GM18861 (cell line): Measurements from ENCODE around the gene ITGB2.

ENCODE experiments used
- ATAC-seq: cut with Tn5 transposase; IDR thresholded peaks from one replicate; pipeline ENCODE4 v1.9.1; 2021; ENCODE audit not compliant: unreplicated experiment

Gene ITGB2

DNA sequence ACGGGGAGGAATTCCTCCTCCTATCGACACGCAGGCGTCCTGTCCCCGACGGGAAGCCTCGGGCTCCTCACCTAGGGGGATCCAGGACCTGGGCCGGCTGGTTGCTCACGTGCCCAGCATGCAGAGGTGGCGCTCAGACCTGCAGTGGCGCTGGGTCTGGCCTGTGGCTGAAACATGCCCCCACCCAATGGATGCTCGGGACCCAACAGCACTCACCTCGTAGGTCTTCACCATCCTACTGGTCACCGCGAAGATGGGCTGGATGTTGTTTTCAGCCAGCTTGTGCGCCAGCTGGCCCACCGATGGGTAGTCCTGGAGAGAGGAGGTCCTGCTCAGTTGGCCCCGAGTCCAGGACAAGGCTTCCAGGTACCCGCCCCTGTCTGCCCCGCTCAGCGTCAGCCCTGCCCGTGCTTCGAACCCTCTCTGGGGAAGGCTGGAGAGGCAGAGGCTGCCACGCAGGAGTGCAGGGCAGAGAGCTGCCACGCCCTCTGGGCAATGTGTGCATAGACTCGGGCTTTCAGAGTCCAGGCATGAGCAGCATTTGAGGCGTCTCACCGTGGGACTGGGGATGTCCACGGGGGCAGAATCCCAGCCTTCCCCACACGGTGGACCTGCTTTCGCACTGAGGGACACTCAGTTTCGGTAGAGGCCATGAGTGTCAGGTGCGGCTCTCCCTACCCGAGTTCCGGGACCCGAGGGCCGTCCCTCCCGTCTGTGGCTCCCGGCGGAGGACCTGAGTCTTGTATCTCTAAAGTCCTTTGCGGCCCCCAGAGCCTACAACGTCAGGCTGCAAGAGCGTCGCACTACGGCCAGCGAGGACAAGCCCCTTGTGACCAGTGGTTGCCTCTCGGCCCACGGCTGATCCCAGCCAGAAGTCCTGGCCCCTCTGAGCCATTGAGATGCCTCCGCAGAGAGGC is 21.6 kb downstream of the ITGB2 start:
- ATAC-seq = no peak

DNA sequence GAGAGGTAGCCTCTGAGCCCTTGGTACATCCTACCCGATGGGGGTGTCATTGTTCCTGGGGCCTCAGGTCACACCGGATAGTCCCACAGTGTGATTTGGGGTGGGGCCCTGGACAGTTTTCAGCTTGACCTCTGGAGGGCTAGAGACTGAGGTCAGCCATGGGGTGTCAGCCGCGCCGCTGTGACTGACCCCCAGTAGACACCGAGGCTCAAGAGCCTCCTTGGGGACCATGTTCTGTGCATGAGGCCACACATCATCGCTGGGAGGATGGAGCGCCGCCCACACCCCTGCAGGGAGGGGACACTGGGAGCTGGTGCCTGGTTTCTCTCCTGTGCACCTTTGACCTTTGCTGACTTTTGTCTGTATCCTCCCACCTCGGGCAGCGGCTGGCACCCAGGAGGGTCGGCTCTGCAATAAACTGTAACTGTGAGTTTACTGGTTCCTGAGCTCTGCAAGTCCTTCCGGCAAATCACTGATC is 22.6 kb downstream of the ITGB2 start:
- no peak for ATAC-seq

DNA sequence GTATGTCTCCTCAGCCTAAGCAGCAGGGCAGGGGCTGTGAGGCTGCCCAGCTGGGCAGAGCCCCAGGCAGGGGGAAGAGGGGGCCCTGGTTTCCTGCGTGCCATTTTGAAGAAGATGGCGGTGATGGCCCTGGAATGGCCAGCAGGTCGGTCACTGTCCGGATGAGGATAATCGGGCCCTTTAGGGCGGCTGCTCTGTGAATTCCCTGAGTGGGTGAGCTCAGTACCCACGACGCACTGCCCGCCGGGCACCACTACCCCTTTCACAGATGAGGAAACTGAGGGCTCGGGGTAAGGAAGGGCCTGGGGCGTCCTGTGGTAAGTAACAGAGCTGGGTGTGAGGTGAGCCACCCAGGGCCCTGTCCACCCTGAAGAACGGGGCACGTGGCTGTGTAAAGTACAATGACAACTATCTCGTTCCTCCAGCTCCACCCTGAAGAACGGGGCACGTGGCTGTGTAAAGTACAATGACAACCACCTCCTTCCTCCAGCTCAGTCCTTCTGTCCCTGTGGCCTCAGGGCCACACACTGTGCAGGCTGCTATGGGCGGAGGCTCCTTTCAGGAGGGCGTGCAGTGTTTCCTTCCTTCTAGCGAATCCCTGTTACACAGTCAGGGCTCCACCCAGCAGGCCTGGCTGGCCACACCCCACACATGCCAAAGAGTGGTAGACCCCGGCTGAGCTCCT is 23.2 kb downstream of the ITGB2 start:
- no peak for ATAC-seq

DNA sequence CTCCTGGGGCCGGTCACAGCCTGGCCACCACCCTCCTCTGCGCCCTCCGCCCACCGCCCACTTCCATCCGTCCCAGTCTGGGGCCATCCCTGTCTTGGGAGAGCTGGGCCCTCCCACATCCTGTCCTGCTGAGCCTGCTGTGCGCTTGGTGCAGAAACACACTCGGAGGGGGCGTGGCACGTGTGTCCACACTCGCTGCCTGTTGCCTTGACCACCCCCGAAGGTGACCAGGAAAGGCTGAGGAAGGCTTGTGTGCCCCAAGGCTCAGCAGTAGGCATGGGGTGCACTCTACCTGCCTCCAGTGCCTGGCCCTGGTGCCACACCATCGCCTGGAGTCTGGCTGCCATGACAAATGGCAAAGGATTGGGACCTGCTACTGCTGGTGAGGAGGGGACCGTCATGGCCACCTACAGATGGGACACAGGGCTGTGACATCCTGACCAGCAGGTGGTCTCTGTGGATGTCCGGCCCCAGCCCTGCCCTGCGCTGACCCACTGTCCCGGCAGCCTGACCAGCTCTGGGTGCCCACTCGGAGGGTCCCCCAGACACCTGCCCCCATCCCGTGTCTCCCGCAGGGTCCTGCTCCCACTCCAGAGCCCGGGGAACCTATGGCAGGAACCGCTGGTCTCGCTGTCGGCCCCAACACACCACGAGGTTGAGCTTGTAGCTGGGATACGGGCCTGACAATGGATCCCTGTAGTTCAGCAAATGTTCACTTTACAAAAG is 24.0 kb downstream of the ITGB2 start:
- no peak for ATAC-seq

DNA sequence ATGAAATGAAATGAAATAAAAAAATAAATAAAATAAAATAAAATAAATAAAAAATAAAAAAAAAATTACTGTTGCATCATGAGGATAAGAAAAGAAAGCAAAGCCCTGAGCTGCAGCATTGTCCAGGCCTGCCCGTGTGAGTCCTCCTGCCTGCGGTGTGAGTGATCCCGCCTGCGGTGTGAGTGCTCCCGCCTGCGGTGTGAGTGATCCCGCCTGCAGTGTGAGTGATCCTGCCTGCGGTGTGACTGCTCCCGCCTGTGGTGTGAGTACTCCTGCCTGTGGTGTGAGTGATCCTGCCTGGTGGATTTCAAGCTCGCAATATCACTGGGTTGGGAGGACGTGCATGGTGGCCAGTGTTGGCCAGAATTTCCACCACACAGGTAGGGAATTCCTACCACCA is 24.8 kb downstream of the ITGB2 start:
- no peak for ATAC-seq

DNA sequence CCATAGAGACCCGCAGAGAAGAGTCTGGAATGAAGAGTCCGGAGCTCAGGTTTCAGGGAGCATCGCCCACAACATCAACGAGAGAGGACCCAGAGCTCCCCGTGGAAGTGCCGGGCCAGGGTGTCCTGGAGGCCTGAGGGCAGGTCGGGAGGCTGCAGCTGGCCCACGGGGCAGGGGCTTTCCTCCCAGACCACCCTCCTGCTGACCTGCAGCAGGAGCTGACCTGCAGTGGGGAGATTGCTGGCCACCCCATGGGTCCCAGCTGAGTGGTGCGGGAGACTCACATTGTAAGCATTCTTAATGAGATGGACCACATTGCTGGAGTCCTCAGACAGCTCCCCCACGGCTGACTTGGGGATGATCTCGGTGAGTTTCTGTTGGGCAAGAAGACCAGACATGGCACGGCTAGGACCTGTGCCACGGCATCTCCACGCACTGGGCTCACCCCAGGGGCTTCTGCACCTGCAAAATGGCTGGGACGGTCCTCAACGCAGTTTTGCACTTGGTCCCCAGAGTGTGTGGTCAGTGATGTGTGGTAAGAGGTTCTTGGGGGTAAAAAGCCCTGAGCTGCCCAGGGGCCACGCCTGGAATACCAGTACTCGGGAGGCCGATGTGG is 25.9 kb downstream of the ITGB2 start:
- no peak for ATAC-seq

DNA sequence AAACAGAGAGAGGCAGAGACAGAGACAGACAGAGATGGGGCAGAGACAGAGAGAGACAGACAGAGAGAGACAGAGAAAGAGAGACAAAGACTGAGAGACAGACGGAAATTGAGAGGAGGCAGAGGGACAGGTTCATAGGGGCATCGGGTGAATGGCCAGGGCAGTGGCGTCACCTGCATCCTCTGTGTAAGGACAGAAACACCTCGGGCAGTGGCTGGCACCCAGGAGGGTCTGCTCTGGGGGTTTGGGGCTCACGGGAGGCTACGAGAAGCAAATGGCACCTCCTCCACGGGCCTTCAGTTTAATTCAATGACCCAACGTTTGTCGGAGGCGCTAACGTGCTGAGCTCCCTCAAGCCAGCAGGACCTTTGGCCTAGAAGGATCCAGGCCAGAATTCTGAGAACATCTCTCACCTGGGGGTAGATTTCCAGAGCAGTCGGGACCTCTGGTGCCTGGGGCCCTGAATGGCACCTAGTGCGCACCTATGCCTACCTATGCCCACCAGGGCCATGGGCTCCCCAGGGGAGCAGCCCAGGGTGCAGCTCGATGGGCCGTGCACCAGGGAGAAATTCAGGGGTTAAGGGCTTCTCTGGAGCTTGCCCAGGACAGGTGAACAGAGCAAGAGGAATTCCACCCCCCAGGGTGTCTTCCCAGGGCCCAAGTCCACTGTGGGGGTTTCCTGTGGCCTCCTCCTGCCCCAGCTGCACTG is 26.6 kb downstream of the ITGB2 start:
- no peak for ATAC-seq

DNA sequence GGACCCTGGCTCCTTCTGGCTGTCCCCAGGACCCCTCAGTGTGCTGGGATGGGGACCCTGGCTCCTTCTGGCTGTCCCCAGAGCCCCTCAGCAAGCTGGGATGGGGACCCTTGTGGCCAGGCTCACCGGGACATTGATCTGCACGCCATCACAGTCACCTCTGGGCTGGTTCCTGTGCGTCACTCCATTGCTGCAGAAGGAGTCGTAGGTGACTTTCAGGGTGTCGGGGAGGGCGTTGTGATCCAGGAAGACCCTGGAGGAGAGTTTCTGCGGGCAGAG is 27.5 kb downstream of the ITGB2 start:
- no peak for ATAC-seq

DNA sequence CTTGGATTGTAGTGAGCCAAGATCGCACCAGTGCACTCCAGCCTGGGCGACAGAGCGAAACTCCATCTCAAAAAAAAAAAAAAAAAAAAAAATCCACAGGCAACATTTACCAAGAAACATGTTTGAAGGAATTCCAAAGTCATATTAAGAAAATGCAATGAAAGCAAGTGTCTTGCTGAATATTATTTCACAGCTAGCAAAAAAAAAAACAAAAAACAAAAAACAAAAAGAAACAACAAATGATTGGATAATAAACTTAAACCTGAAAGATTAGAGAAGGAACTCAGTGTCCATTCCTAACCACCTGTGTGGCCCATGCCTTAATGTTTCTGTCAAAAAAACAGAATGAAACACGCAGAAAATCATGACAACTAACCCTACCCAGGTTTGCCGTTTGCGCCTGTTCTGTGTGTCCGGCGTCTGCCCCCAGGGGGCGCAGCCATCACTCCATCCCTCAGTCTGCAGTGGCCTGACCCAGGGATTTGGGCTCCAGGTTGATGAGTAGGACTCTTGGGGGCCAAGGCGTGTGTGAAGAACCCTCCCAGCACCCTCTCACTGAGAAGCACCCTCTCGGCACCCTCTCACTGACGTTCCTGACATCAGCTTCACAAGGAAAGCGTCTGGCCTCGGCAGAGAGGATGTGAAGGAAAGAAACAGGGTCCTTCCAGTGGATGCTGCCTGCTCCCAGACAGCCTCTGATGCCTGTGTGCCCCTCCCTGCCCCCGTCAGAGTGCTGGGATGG is 28.0 kb downstream of the ITGB2 start:
- no peak for ATAC-seq

DNA sequence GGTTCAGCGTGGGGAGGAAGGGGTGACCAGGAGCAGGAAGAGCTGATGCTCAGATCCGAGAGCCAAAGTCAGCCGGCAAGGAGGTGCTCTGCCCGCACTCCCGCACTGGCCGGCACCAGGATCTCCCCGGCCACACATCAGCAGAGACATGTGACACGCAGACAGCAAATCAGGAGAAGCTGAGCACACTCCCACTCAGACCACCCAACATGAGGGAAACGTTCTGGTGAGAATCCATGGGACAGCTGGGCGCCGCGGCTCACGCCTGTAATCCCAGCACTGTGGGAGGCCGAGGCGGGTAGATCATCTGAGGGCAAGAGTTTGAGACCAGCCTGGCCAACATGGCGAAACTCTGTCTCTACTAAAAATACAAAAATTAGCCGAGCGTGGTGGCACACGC is 28.6 kb downstream of the ITGB2 start:
- no peak for ATAC-seq

DNA sequence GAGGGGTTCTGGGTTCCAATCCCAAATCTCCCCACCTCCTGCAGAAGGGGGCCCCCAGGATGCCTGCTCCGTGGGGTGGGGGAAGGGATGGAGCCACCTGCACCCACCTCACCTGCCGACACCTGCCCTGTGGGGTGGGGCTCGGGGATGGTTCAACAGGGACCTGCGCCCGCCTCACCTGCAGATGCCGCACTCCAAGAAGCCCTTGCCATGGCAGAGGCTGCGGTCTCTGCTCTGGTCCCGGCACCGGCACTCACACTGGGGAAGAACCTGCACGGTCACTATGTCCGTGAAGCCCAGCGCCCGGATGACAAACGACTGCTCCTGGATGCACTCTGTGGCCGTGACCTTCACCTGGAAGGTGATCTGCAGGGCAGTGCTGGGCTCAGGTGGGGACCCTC is 29.1 kb downstream of the ITGB2 start:
- ATAC-seq = no peak

DNA sequence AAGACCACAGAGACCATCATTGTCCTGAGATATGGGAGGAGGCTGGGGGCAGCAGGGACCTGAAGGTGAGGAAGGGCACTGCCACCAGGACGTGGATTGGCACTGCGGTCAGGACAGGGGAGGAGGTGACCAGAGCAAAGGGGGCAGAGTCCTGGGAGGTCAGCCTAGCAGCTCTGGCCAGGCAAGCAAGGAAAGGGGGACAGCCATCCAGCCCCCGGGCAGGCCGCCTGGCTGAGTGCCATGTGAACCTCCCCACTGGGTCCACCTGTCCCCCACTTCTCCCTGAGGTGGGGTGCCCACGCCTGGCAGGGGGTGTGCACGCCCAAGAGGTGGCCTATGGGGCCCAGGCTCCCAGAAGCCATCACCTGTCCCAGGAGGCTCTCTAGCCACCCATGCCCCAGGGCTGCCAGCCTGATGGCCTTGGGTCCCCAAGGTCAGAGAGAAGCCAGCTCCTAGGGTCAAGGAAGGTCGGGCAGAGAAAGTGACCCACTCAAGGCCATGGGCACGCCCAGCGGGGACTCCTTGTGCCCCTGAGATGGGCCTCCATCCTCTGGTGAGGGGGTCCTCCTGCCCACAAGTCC is 29.6 kb downstream of the ITGB2 start:
- ATAC-seq = no peak

DNA sequence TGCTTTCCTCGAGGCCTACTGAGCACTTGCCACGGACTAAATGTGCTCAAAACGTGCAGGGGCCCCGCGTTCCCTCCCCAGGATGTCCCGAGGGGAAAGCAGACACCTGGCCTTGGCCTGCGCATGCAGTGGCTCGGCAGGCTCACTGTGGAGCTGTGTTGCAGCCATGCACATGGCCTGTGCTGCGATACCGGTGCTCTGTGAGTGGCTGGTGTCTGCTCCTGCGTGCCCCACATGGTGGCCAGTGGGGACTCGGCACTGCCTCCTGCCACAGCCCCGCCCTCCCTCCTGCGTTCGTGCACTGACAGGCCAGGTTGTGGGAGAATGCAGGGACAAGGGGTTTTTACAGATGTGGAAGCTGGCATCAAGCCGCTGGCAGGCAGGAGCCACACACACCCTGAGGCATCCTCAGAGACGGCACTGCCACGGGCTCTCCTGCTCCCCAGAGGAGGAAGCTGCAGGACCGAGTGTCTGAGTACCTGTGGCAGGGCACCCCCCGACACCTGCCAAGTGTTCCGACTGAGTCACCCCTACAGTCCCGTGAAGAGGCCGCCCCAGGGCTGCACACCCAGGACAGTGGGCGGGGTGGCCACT is 30.3 kb downstream of the ITGB2 start:
- no peak for ATAC-seq

DNA sequence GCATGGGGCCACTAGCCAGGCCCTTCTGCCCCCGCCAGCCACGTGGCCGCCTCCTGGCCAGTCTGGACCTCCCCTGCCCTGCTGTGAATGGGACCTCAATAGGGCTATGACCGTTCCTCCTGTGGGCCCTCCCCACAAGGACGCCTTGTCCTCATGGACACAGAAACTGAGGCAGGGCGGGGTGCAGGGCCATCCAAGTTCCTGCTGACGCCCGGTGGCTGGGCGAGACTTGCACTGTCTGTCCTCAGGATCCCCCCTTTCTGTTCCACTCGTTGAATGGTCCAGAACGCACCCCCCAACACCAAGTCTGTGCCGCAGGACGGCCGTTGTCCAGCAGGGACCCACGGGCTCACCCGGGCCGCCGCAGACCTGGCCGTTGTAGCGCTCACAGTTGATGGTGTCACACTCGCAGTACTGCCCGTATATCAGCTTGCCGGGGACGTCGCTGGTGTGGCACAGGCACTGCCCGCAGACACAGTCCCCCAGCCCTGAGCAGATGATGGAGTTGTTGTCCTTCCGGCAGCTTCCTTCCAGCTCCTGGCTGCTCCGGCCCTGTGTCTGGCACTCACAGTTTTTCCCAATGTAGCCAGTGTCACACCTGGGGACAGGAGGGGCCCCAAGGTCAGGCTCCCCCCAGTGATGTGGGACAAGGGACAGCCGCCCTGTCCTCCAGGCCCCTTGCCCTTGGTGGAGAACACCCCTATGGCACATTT is 30.9 kb downstream of the ITGB2 start:
- ATAC-seq = no peak

DNA sequence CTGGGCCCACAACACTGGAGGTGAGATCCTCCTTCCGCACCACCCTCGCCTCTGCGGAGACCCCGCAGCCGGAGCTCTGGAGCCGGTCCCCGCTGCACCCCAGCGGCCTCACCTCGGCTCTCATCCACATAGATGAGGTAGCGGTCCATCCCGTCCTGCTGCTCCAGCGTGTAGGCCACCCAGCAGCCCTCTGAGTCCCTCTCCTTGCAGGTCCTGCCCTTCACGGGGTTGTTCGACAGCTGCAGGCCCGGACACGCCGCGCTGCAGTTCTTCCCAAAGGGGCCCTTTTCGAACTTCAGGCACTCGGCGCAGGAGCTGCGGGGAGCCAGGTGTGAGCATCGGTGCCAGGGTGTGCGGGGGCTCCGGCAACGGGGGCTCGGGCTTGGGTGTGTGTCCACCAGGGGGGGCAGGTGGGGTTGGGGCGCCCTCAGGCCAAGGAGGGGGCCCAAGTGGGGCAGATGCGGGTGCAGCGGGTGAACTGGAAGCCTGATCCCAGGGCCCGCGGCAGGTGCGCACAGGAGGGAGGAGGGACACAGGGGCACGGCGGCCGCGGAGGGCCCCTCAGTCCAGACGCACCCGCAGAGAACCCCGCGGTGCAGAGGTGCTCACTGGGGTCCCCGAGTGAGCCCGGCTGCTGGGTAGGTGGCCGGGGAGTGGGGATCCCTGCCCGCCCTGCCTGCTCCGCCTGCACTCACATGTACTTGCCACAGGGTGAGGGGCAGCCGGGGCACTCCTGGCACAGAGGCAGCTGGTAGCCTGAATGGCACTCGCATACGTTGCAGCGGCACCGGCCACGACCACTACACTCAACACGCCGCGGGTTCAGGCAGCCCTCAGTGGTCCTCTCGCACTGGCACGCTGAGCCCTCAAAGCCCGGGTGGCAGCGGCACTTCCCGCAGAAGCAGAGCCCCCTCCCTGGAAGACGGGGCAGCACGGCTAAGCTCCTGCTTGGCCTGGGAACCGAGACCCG is 31.8 kb downstream of the ITGB2 start:
- ATAC-seq = no peak

DNA sequence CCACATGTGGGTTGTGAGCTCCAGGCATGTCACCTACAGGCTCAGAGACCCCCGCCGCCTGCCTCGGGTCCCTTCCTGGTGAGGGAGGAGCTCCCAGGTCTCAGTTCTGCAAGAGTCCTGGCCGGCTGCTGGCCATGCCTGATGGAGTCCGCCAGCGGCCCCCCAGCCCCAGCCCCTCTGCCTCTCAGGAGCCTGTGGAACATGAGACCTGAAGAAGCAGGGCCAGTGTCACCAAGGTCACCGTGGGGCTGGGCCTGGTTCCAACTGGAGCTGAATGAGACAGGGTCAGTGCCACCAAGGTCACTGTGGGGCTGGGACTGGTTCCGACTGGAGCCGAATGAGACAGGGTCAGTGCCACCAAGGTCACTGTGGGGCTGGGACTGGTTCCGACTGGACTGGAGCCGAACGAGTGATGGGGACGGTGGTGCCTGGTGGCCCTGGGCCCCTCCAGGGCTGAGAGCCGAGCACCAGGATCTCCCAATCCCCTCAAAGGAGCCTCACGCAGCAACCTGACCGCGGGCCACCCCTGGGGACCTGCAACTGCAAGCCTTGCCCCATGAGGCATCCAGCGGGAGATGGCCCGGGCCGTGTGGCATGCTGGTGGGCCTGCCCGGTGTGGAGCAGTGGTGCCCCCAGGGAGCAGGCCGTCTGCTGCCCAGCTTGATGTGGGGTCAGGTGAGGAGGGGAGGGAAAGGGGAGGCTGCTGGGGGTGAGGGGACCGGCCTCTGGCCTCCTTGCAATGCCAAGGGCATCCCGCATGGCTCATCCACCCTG is 32.7 kb downstream of the ITGB2 start:
- ATAC-seq = no peak
